GM12891 (cell line): ENCODE data around the gene DHDDS.

ENCODE experiments used
- PAX5 ChIP-seq: IDR thresholded peaks from 2 replicates; pipeline ENCODE4 v1.6.1; 2011; ENCODE audit warnings: low read length, moderate library complexity, mild to moderate bottlenecking; ENCODE audit not compliant: insufficient read depth, severe bottlenecking
- POLR2A ChIP-seq: IDR thresholded peaks from 2 replicates; pipeline ENCODE4 v1.6.1; 2011; ENCODE audit warnings: low read depth, low read length, control low read depth
- POLR2AphosphoS5 ChIP-seq: IDR thresholded peaks from 2 replicates; pipeline ENCODE4 v1.6.1; 2011; ENCODE audit warnings: low read depth, low read length, control low read depth
- POU2F2 ChIP-seq: IDR thresholded peaks from 2 replicates; pipeline ENCODE4 v1.6.1; 2011; ENCODE audit warnings: low read depth, mild to moderate bottlenecking, control low read depth, low read length, moderate library complexity
- SPI1 ChIP-seq: IDR thresholded peaks from 2 replicates; pipeline ENCODE4 v1.6.1; 2011; ENCODE audit warnings: low read depth, low read length, control low read depth
- TAF1 ChIP-seq: IDR thresholded peaks from 2 replicates; pipeline ENCODE4 v1.6.1; 2011; ENCODE audit warnings: low read depth, low read length, control low read depth

DNA sequence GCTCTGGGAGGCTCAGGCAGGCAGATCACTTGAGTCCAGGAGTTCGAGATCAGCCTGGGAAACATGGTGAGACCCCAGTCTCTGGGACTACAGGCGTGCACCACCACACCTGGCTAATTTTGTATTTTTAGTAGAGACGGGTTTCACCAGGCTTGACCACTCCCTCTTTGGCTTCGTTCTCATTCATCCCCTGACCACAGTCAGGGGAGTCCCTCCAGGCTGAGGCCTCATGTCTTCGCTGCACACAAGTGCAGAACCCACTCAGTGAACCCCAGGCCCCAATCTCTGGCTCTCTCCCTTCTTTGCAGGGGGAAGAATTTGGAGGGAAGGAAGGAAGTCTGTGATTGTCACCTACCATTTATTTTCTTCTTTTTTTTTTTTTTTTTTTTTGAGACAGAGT is 88.2 kb downstream of the DHDDS start:
- TF ChIP-seq POLR2A: no peak
- no peak for TF ChIP-seq TAF1
- TF ChIP-seq POLR2AphosphoS5: no peak
- TF ChIP-seq SPI1: no peak
- no peak for TF ChIP-seq POU2F2
- no peak for TF ChIP-seq PAX5
